GM19035 (cell line): Measurements from ENCODE around the gene RYR1.
"Not testable (repeated sequence)": the region's sequence is repeated elsewhere in the genome, so short reads cannot be mapped to it uniquely, and the experiment has no call there.

Experiments
- ATAC-seq: cut with Tn5 transposase; IDR thresholded peaks from one replicate; pipeline ENCODE4 v1.9.1; 2021; ENCODE audit not compliant: unreplicated experiment

Gene RYR1

DNA sequence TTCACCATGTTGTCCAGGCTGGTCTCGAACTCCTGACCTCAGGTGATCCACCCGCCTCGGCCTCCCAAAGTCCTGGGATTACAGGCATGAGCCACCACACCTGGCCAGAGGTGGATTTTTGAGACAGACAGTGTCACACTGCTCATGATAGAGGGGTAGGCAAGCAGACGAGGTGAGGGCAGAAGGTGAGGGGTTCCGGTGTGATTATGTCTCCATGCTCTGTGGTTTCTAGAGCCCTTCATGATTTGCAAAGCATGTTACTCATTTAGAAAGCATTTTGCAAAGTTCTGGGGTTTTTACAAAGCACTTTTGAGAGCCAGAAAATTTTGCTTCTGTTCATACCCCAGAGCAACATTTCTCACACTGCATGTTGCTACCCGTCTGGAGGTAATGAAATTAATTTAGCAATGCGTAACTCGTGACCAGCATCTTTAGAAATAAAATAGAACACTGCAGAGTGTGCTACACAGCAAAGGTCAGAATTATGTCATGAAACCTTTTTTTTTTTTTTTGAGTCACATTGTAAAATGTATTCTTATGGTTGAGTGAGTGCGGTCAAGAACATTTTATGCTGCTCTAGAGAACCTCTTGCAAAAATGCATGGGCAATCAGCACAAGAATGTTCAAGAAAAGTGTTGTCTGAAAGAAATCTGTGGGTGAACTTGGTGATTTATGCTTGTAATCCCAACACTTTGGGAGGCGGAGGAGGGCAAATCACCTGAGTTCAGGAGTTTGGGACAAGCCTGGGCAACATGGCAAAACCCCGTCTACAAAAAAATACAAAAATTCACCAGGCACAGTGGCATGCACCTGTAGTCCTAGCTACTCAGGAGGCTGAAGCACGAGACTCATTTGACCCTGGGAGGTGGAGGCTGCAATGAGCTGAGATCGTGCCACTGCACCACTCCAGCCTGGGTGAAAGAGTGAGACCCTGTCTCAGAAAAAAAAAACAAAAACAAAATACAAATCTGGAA is 126.2 kb downstream of the RYR1 start:
- ATAC-seq: peak; percentile 73

GRCh38 chr19:38561053-38561606 is 127.6 kb downstream of the RYR1 start:
- ATAC-seq: no peak

GRCh38 chr19:38561658-38562057 is 128.2 kb downstream of the RYR1 start:
- ATAC-seq: no peak

- no peak for ATAC-seq
Measured at GRCh38 chr19:38562096-38562495, 128.6 kb downstream of the RYR1 start.

DNA sequence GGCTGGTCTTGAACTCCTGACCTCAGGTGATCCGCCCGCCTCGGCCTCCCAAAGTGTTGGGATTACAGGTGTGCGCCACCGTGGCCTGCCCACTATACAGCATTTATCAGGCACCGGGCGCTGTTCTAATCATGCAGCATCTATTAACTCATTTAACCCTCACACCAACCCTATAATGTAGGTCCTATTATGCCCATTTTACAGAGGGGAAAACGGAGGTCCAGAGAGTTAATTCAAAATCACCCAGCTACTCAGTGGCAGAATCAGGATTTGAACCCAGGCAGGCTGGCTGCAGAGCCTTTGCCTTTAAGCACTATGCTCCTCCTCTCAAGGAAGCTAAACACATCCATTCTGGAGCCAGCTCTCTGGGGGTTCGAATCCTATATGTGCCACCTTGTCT is 130.0 kb downstream of the RYR1 start:
- ATAC-seq: no peak

DNA sequence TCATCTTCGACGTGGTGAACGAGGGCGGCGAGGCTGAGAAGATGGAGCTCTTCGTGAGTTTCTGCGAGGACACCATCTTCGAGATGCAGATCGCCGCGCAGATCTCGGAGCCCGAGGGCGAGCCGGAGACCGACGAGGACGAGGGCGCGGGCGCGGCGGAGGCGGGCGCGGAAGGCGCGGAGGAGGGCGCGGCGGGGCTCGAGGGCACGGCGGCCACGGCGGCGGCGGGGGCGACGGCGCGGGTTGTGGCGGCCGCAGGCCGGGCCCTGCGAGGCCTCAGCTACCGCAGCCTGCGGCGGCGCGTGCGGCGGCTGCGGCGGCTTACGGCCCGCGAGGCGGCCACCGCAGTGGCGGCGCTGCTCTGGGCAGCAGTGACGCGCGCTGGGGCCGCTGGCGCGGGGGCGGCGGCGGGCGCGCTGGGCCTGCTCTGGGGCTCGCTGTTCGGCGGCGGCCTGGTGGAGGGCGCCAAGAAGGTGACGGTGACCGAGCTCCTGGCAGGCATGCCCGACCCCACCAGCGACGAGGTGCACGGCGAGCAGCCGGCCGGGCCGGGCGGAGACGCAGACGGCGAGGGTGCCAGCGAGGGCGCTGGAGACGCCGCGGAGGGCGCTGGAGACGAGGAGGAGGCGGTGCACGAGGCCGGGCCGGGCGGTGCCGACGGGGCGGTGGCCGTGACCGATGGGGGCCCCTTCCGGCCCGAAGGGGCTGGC is 131.6 kb downstream of the RYR1 start:
- no peak for ATAC-seq

DNA sequence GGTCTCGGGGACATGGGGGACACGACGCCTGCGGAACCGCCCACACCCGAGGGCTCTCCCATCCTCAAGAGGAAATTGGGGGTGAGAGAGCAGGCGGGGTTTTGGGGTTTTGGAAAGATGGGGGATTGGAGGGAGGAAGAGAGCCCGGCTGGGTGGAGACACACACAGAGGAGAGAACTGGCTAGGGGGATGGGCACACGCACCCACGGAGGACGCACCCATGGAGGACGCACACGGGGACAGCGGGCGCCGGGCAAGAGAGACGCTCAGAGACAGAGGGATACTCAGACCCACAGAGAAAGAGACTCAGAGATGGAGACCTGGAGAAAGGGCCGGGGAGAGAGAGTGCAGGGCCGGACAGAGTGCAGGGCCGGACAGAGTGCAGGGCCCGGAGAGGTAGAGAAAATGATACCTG is 132.2 kb downstream of the RYR1 start:
- no peak for ATAC-seq

DNA sequence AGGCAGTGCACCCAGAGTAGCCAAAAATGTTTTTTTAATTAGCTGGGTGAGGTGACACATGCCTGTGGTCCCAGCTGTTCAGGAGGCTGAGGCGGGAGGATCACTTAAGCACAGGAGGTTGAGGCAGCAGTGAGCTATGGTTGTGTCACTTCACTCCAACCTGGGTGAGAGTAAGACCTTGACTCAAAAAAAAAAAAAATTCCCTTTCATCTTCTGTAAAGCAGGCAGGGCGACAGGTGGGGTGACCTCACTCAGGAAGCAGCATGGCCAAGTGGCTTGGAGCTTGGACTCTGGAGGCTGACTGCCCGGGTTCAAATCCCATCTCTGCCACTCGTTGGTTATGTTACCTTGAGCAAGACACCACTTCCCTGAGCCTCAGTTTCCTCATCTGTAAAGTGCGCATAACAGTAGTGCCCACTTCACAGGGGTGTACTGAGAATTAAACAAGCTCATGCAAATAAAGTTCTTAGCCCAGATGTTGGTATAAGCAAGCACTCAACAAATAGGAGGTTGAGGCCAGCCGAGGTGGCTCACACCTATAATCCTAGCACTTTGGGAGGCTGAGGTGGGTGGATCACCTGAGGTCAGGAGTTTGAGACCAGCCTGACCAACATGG is 136.0 kb downstream of the RYR1 start:
- ATAC-seq: no peak

- no peak for ATAC-seq
Measured at GRCh38 chr19:38571682-38572081, 138.2 kb downstream of the RYR1 start.

- no peak for ATAC-seq
Measured at GRCh38 chr19:38577826-38578225, 144.3 kb downstream of the RYR1 start.

DNA sequence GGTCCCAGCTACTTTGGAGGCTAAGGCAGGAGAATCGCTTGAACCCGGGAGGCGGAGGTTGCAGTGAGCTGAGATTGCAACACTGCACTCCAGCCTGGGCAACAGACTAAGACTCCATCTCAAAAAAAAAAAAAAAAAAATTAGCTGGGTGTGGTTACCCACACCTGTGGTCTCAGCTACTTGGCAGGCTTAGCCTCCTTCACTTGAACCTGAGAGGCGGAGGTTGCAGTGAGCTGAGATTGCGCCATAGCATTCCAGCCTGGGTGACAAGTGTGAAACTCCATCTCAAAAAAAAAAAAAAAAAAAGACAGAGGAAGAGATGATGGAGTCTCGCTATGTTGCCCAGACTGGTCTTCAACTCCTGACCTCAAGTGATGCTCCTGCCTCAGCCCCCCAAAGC is 145.8 kb downstream of the RYR1 start:
- not testable (repeated sequence) for ATAC-seq

DNA sequence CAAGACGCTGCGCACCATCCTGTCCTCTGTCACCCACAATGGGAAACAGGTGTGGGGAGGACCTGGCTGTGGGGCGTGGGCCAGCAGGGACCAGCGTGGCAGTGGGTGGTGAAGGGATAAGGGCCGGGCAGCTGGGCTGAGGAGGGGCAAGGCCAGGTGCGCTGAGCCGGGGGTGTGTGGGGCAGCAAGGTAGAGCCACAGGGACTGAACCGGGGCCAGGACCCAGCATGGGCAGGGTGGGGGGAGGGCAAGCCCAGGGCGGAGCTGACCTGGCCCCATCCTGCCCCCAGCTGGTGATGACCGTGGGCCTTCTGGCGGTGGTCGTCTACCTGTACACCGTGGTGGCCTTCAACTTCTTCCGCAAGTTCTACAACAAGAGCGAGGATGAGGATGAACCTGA is 146.6 kb downstream of the RYR1 start:
- ATAC-seq: no peak

- peak; percentile 74 for ATAC-seq
Measured at GRCh38 chr19:38583219-38583984, 149.9 kb downstream of the RYR1 start.

GRCh38 chr19:38583985-38584305 is 150.5 kb downstream of the RYR1 start:
- ATAC-seq: no peak

DNA sequence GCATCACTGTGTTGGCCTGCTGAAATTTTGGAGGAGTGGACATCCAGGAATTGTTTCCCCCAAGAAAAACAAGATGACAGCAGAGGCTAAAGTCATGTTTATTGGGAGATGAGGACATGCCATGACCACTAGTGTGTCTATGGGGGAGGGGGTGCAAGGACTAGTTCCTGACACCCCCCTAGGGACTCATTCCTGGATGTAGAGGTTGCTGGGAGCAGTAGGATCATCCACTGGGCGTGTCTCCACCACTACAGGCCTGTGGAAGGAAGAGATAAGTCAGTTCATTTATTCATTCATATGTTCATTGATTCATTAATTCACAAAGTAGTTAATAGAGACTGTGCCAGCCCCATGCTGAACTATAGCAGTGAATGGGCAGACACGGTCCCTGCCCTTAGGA is 154.1 kb downstream of the RYR1 start:
- ATAC-seq: no peak

GRCh38 chr19:38588041-38588440 is 154.6 kb downstream of the RYR1 start:
- ATAC-seq: no peak

DNA sequence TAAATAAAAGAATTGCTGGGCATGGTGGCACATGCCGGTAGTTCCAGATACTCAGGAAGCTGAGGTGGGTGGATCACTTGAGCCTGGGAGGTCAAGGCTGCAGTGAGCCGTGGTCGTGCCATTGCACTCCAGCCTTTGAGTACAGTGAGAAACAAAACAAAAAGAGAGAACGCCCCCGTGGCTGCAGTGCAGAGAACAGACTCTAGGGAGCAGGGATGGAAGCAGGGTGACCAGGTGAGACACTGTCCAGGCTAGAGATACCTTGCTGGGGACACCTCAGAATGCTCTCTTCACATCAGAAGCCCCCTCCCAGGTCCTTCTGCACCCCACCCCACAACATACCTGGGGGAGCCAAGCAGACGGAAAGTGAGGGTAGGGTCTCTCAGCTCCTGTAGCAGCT is 159.4 kb downstream of the RYR1 start:
- ATAC-seq: no peak

GRCh38 chr19:38596057-38596981 is 162.8 kb downstream of the RYR1 start:
- ATAC-seq: no peak

DNA sequence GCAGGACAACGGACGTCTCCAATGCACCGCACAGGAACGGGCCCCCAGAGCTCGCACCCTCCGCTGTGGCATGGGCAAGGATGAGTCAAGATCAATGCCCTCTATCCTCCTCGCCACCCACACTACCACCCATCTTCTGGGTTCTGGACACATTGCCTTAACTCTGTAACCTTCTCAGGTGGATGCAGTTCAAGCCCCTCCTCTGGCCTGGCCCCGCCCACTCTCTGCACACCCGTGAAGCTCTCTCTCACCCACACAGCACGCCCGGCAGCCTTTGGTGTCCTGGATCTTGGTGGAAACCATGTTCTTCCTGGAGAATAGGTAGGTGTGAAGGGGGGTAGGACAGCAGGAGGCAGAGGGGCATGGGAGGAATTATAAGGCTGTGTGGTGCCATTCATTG is 163.6 kb downstream of the RYR1 start:
- ATAC-seq: no peak

GRCh38 chr19:38599722-38600121 is 166.2 kb downstream of the RYR1 start:
- no peak for ATAC-seq
